OCI-LY3 (cell line): ENCODE measurements around the gene GDNF.

Experiments
- H2AFZ ChIP-seq: fragments of 200-600, 300-600 bp; shearing (Covaris generic); 2 replicates; pipeline ENCODE4 v1.6.0; 2014; ENCODE audit warnings: antibody characterized with exemption, low read depth, low read length
- H3K27ac ChIP-seq: fragments of 200-600, 300-600 bp; sonication (generic); 2 replicates; pipeline ENCODE4 v1.5.1; 2014; ENCODE audit warnings: mild to moderate bottlenecking, low read length, moderate library complexity, mixed read lengths
- H3K27me3 ChIP-seq: fragments of 200-600, 300-600 bp; sonication (generic); 2 replicates; pipeline ENCODE4 v1.6.1; 2014; ENCODE audit warnings: low read depth, low read length, mixed read lengths
- H3K36me3 ChIP-seq: fragments of 200-600, 300-600 bp; sonication (generic); replicated peaks from 2 replicates; pipeline ENCODE3; 2014; ENCODE audit warnings: low read depth, low read length, mixed read lengths
- H3K4me1 ChIP-seq: fragments of 300-600, 200-600 bp; sonication (generic); 2 replicates; pipeline ENCODE4 v1.6.1; 2014; ENCODE audit warnings: low read length, mixed read lengths
- H3K4me2 ChIP-seq: fragments of 200-600, 300-600 bp; sonication (generic); 2 replicates; pipeline ENCODE4 v1.6.1; 2014; ENCODE audit warnings: low read length, mixed read lengths
- H3K4me3 ChIP-seq: fragments of 300-600, 200-600 bp; sonication (generic); 2 replicates; pipeline ENCODE4 v1.5.1; 2014; ENCODE audit warnings: antibody characterized with exemption, mild to moderate bottlenecking, low read length, moderate library complexity
- H3K79me2 ChIP-seq: fragments of 300-600, 200-600 bp; shearing (Covaris generic); 2 replicates; pipeline ENCODE4 v1.6.1; 2014; ENCODE audit warnings: mild to moderate bottlenecking, low read length, mixed read lengths
- H3K9ac ChIP-seq: fragments of 300-600, 200-600 bp; shearing (Covaris generic); 2 replicates; pipeline ENCODE4 v1.6.0; 2014; ENCODE audit warnings: mild to moderate bottlenecking, low read length, moderate library complexity
- H3K9me3 ChIP-seq: fragments of 200-600, 300-600 bp; shearing (Covaris generic); 2 replicates; pipeline ENCODE4 v1.6.1; 2014; ENCODE audit warnings: low read length, mixed read lengths; ENCODE audit not compliant: insufficient read depth
- H4K20me1 ChIP-seq: fragments of 200-600, 300-600 bp; sonication (generic); 2 replicates; pipeline ENCODE4 v1.6.1; 2016; ENCODE audit warnings: low read length, mixed read lengths; ENCODE audit not compliant: insufficient read depth
- CTCF ChIP-seq: fragments of 200-600, 300-600 bp; sonication (generic); IDR thresholded peaks from 2 replicates; pipeline ENCODE4 v1.5.1; 2014; ENCODE audit warnings: antibody characterized with exemption, low read length, low read depth
- EZH2phosphoT487 ChIP-seq: fragments of 200-600 bp; shearing (Covaris generic); IDR thresholded peaks from 2 replicates; pipeline ENCODE4 v1.6.1; 2018; ENCODE audit warnings: antibody characterized with exemption, mixed run types, low read depth

The GDNF gene

GRCh38 chr5:37806476-37806875, 33.4 kb downstream of the GDNF start:
- no peak overlapping the region for H2AFZ ChIP-seq
- H4K20me1 ChIP-seq = no peaks in the 10 kb centered on the region
- peaks cover 8% of the 10 kb centered on the region for H3K4me1 ChIP-seq
- H3K4me2 ChIP-seq = no peak overlapping the region
- H3K27ac ChIP-seq = no peak overlapping the region
- no peaks in the 10 kb centered on the region for H3K36me3 ChIP-seq
- H3K27me3 ChIP-seq = no peaks in the 10 kb centered on the region
- no peak overlapping the region for H3K9ac ChIP-seq
- H3K4me3 ChIP-seq = no peak overlapping the region
- H3K9me3 ChIP-seq = no peaks in the 10 kb centered on the region
- TF ChIP-seq EZH2phosphoT487 = no peak
- TF ChIP-seq CTCF = no peak
- H3K79me2 ChIP-seq = no peaks in the 10 kb centered on the region

GRCh38 chr5:37806016-37806415, 33.8 kb downstream of the GDNF start:
- H3K27ac ChIP-seq = no peak overlapping the region
- no peaks in the 10 kb centered on the region for H3K9me3 ChIP-seq
- H3K4me1 ChIP-seq = peaks cover 3% of the 10 kb centered on the region
- no peak for TF ChIP-seq EZH2phosphoT487
- no peak for TF ChIP-seq CTCF
- H3K79me2 ChIP-seq = no peaks in the 10 kb centered on the region
- no peak overlapping the region for H3K9ac ChIP-seq
- H3K27me3 ChIP-seq = no peaks in the 10 kb centered on the region
- H3K4me3 ChIP-seq = no peak overlapping the region
- no peaks in the 10 kb centered on the region for H4K20me1 ChIP-seq
- no peak overlapping the region for H2AFZ ChIP-seq
- no peaks in the 10 kb centered on the region for H3K36me3 ChIP-seq
- no peak overlapping the region for H3K4me2 ChIP-seq

GRCh38 chr5:37804401-37804800, 35.4 kb downstream of the GDNF start:
- no peak overlapping the region for H2AFZ ChIP-seq
- H3K27me3 ChIP-seq = no peaks in the 10 kb centered on the region
- H3K79me2 ChIP-seq = no peaks in the 10 kb centered on the region
- H3K9me3 ChIP-seq = no peaks in the 10 kb centered on the region
- no peaks in the 10 kb centered on the region for H3K4me1 ChIP-seq
- no peak overlapping the region for H3K4me3 ChIP-seq
- H4K20me1 ChIP-seq = no peaks in the 10 kb centered on the region
- TF ChIP-seq CTCF (no peak), EZH2phosphoT487 (no peak)
- no peak overlapping the region for H3K4me2 ChIP-seq
- H3K9ac ChIP-seq = no peak overlapping the region
- H3K27ac ChIP-seq = no peak overlapping the region
- H3K36me3 ChIP-seq = no peaks in the 10 kb centered on the region

GRCh38 chr5:37803487-37803886, 36.4 kb downstream of the GDNF start:
- H3K27ac ChIP-seq = no peak overlapping the region
- no peaks in the 10 kb centered on the region for H3K4me1 ChIP-seq
- H3K36me3 ChIP-seq = no peaks in the 10 kb centered on the region
- no peaks in the 10 kb centered on the region for H3K27me3 ChIP-seq
- no peaks in the 10 kb centered on the region for H3K9me3 ChIP-seq
- no peak for TF ChIP-seq EZH2phosphoT487
- no peak for TF ChIP-seq CTCF
- no peaks in the 10 kb centered on the region for H3K79me2 ChIP-seq
- no peak overlapping the region for H3K4me3 ChIP-seq
- H2AFZ ChIP-seq = no peak overlapping the region
- H3K9ac ChIP-seq = no peak overlapping the region
- H4K20me1 ChIP-seq = no peaks in the 10 kb centered on the region
- H3K4me2 ChIP-seq = no peak overlapping the region
